ENCODE data around the gene SPCS3. TPM values are rescaled to one million over a fixed set of nuclear protein-coding genes. Genes with fewer than 3 reads are reported as not detected.

Gene SPCS3
- total and polyA plus RNA-seq, 2 of the 13 experiments (the other 11 are each of a cell fraction or from before 2014, with no cell fraction given): 26.3 to 57.0 TPM

DNA sequence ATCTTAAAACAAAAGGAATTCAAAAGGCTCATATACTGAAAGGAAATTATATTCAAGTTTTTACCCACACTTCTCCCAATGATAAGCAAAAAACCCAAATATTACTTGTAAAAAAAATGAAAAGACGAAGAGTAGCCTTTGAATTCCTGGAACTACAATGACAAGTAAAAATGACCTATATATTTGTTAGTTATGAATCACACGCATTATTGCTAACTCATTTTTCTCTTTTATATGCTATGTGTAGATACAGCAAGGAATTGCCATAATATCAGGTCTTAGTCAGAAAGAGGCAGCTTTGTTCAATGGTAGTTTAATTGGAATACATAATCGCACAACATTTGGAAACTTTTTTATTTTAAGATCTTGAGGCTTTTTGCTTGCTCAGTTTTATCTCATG is 28.0 kb upstream of the SPCS3 start:
- ATAC-seq (no peak), FAIRE-seq (no peak), DNase-seq (ENCODE audit: low spot score) (no peak)
- no peak overlapping the region for H3K4me3 ChIP-seq (replicated peaks in 1 of 3; ENCODE audit: insufficient read depth in 1 of 3, low read depth in 2 of 3, low read length in 3 of 3)
- no peak overlapping the region for H3K9ac ChIP-seq (ENCODE audit: insufficient read depth, low read depth, low read length)
- no peaks in the 10 kb centered on the region for H3K36me3 ChIP-seq (replicated peaks in 1 of 2; ENCODE audit: control insufficient read depth in 1 of 2, insufficient read depth in 2 of 2, low read length in 2 of 2)
- no peaks in the 10 kb centered on the region for H3K27me3 ChIP-seq (ENCODE audit: control insufficient read depth in 1 of 2, insufficient read depth in 2 of 2, low read length in 2 of 2)
- no peaks in the 10 kb centered on the region for H3K79me2 ChIP-seq (ENCODE audit: insufficient read depth, low read length)
- no TSS peak for BruUV-seq (replicated peaks)
- no peaks in the 10 kb centered on the region for H3K4me1 ChIP-seq (ENCODE audit: insufficient read depth, low read length)
- ChIA-PET POLR2A (no interaction called here), CTCF (ENCODE audit: low intra/inter-chr PET ratio, low total read pairs) (no interaction called here)
- no peaks in the 10 kb centered on the region for H4K20me1 ChIP-seq (ENCODE audit: insufficient read depth, low read length)
- in situ Hi-C loops (cut with HindIII; ENCODE audit: extremely low pct_ligation_motif_present, low pct_unique_long_range_greater_than_20kb) (no loop called here), intact Hi-C loops (cut with micrococcal nuclease; ENCODE audit: unreplicated experiment) (no loop called here)
- no peak overlapping the region for H3K27ac ChIP-seq (ENCODE audit: extremely low read length, insufficient read depth, low read length)
- H3K9me3 ChIP-seq (ENCODE audit: low read length): no peaks in the 10 kb centered on the region
- 53% methylated on average over 3 of the region's 3 CpGs for WGBS (ENCODE audit: low lambda C conversion rate)
- no peak overlapping the region for H3K4me2 ChIP-seq (ENCODE audit: low read depth, low read length)
- H2AFZ ChIP-seq (ENCODE audit: low read length): no peak overlapping the region
- TF ChIP-seq ZNF883 (CRISPR knock-in tag; IDR thresholded peaks at IDR 0.05; ENCODE audit: not compliant biosample characterization) (no peak), ATM (IDR thresholded peaks at IDR 0.05; ENCODE audit: borderline replicate concordance) (no peak), ZNF326 (CRISPR knock-in tag; IDR thresholded peaks at IDR 0.05; ENCODE audit: borderline replicate concordance) (no peak), JUND (CRISPR knock-in tag; IDR thresholded peaks at IDR 0.05) (no peak), GATA4 (IDR thresholded peaks at IDR 0.05; ENCODE audit: borderline replicate concordance, low read depth) (no peak), NFE2 (CRISPR knock-in tag; IDR thresholded peaks at IDR 0.05) (no peak), CAMTA2 (CRISPR knock-in tag; IDR thresholded peaks at IDR 0.05; ENCODE audit: borderline replicate concordance) (no peak), TARDBP (CRISPR knock-in tag; IDR thresholded peaks at IDR 0.05) (no peak)
- TF ChIP-seq, protein P1, sequence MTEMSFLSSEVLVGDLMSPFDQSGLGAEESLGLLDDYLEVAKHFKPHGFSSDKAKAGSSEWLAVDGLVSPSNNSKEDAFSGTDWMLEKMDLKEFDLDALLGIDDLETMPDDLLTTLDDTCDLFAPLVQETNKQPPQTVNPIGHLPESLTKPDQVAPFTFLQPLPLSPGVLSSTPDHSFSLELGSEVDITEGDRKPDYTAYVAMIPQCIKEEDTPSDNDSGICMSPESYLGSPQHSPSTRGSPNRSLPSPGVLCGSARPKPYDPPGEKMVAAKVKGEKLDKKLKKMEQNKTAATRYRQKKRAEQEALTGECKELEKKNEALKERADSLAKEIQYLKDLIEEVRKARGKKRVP (CRISPR knock-in tag; IDR thresholded peaks at IDR 0.05): no peak
- TF ChIP-seq, protein P2, sequence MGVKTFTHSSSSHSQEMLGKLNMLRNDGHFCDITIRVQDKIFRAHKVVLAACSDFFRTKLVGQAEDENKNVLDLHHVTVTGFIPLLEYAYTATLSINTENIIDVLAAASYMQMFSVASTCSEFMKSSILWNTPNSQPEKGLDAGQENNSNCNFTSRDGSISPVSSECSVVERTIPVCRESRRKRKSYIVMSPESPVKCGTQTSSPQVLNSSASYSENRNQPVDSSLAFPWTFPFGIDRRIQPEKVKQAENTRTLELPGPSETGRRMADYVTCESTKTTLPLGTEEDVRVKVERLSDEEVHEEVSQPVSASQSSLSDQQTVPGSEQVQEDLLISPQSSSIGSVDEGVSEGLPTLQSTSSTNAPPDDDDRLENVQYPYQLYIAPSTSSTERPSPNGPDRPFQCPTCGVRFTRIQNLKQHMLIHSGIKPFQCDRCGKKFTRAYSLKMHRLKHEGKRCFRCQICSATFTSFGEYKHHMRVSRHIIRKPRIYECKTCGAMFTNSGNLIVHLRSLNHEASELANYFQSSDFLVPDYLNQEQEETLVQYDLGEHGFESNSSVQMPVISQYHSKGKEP (CRISPR knock-in tag; IDR thresholded peaks at IDR 0.05): no peak

All from HepG2 (cell line).